H1 (cell line): ENCODE data around the gene ZNF443. TPM values are rescaled to one million over a fixed set of nuclear protein-coding genes. Genes with fewer than 3 reads are reported as not detected.
"Not testable (repeated sequence)": the region's sequence is repeated elsewhere in the genome, so short reads cannot be mapped to it uniquely, and the experiment has no call there.

Experiments
- CTCF ChIA-PET: fragments of 300-600 bp; sonication (Branson Sonifier 250); formaldehyde crosslinking; loops from one replicate; lab custom pipeline; 2021; ENCODE audit not compliant: partially characterized antibody; lab: Charles Lee
- POLR2A ChIA-PET: fragments of 300-600 bp; sonication (Branson Sonifier 250); formaldehyde crosslinking; loops from one replicate; lab custom pipeline; 2021; ENCODE audit warnings: inconsistent platforms; ENCODE audit not compliant: partially characterized antibody; lab: Charles Lee
- DNase-seq, 2 experiments: peaks; one replicate each; pipeline versions ENCODE4 v3.0.0 to v3.0.0-alpha.2; 2010 to 2022; ENCODE audit warnings: low spot score in 2 of 2, low read depth in 1 of 2, mixed read lengths in 1 of 2
- FAIRE-seq: peaks from 2 replicates; lab custom pipeline; 2011; peaks lifted over from hg19 to GRCh38; lab: Jason Lieb, UNC
- H2AFZ ChIP-seq: 2 replicates; pipeline ENCODE4 v1.8.1; 2012; ENCODE audit warnings: low read length, inconsistent platforms
- H2AK5ac ChIP-seq: 2 replicates; pipeline ENCODE4 v1.6.1; 2013; ENCODE audit warnings: low read depth, low read length
- H2BK120ac ChIP-seq: replicated peaks from 2 replicates; pipeline ENCODE3; 2013; ENCODE audit warnings: low read depth, low read length, inconsistent platforms
- H2BK12ac ChIP-seq: 2 replicates; pipeline ENCODE4 v1.6.1; 2013; ENCODE audit warnings: low read depth, low read length
- H2BK15ac ChIP-seq: 2 replicates; pipeline ENCODE4 v1.6.1; 2013; ENCODE audit warnings: low read length
- H2BK20ac ChIP-seq: 2 replicates; pipeline ENCODE4 v1.6.1; 2013; ENCODE audit warnings: low read length
- H2BK5ac ChIP-seq: 2 replicates; pipeline ENCODE4 v1.6.1; 2013; ENCODE audit warnings: low read depth, low read length
- H3K14ac ChIP-seq: 2 replicates; pipeline ENCODE4 v1.6.1; 2013; ENCODE audit warnings: inconsistent platforms; ENCODE audit not compliant: insufficient read length
- H3K18ac ChIP-seq: 2 replicates; pipeline ENCODE4 v1.6.1; 2013; ENCODE audit warnings: low read length; ENCODE audit errors: extremely low read depth
- H3K23ac ChIP-seq: 2 replicates; pipeline ENCODE4 v1.6.1; 2013; ENCODE audit warnings: inconsistent platforms; ENCODE audit not compliant: insufficient read length
- H3K23me2 ChIP-seq: 2 replicates; pipeline ENCODE4 v1.6.1; 2013; ENCODE audit warnings: low read depth, low read length
- H3K27ac ChIP-seq: 2 replicates; pipeline ENCODE4 v1.6.1; 2011; ENCODE audit warnings: low read depth, low read length, inconsistent platforms
- H3K27me3 ChIP-seq, 4 experiments: replicated peaks in 1 of 4; 1 replicate in 1 of 4; 2 replicates in 3 of 4; pipeline versions ENCODE4 v1.6.1 to v1.8.1; 2011 to 2013; ENCODE audit warnings: low read length in 3 of 4, mild to moderate bottlenecking in 3 of 4, inconsistent platforms in 2 of 4, mixed read lengths in 2 of 4, moderate library complexity in 1 of 4; ENCODE audit not compliant: control insufficient read depth in 3 of 4, insufficient read depth in 3 of 4; ENCODE audit errors: extremely low read depth in 1 of 4
- H3K36me3 ChIP-seq, 4 experiments: 2 replicates each; pipeline versions ENCODE4 v1.6.1 to v1.8.1; 2011 to 2013; ENCODE audit warnings: mild to moderate bottlenecking in 4 of 4, low read length in 3 of 4, moderate library complexity in 2 of 4, control low read depth in 1 of 4, inconsistent platforms in 1 of 4; ENCODE audit not compliant: insufficient read depth in 4 of 4, control insufficient read depth in 2 of 4
- H3K4ac ChIP-seq: replicated peaks from 2 replicates; pipeline ENCODE3; 2013; ENCODE audit warnings: low read length, low read depth, mixed read lengths, inconsistent platforms; ENCODE audit not compliant: insufficient read length
- H3K4me1 ChIP-seq, 4 experiments: replicated peaks in 1 of 4; 1 replicate in 1 of 4; 2 replicates in 3 of 4; pipeline versions ENCODE4 v1.6.1 to v1.8.1; 2011 to 2013; ENCODE audit warnings: low read length in 3 of 4, inconsistent platforms in 2 of 4, mixed read lengths in 1 of 4; ENCODE audit not compliant: insufficient read depth in 4 of 4, control insufficient read depth in 3 of 4
- H3K4me2 ChIP-seq, 2 experiments: 2 replicates each; pipeline versions ENCODE4 v1.6.1 to v1.8.1; 2011 to 2013; ENCODE audit warnings: low read depth in 2 of 2, low read length in 2 of 2, control low read depth in 1 of 2, inconsistent platforms in 1 of 2, mild to moderate bottlenecking in 1 of 2; ENCODE audit not compliant: insufficient read depth in 1 of 2
- H3K4me3 ChIP-seq, 4 experiments: fragments of 200-600, 300-600 bp in 1 of 4; sonication (generic), shearing (Covaris generic), sonication (Bioruptor Twin) in 1 of 4; 2 replicates each; pipeline versions ENCODE4 v1.5.1 to v1.8.1; 2011 to 2016; ENCODE audit warnings: low read length in 4 of 4, low read depth in 3 of 4, control low read depth in 2 of 4, inconsistent platforms in 2 of 4, mild to moderate bottlenecking in 2 of 4, mixed read lengths in 1 of 4, moderate library complexity in 1 of 4; ENCODE audit not compliant: insufficient read depth in 2 of 4; ENCODE audit errors: extremely low read depth in 1 of 4
- H3K56ac ChIP-seq: replicated peaks from 2 replicates; pipeline ENCODE3; 2013; ENCODE audit warnings: low read depth, mild to moderate bottlenecking, mixed read lengths, low read length, inconsistent platforms; ENCODE audit not compliant: insufficient read length
- H3K79me1 ChIP-seq: 2 replicates; pipeline ENCODE4 v1.6.1; 2013; ENCODE audit warnings: low read depth, low read length, control low read depth
- H3K79me2 ChIP-seq, 2 experiments: 2 replicates each; pipeline versions ENCODE4 v1.6.1 to v1.8.1; 2012 to 2013; ENCODE audit warnings: low read length in 2 of 2, mild to moderate bottlenecking in 2 of 2, inconsistent platforms in 1 of 2; ENCODE audit not compliant: insufficient read depth in 2 of 2, control insufficient read depth in 1 of 2
- H3K9ac ChIP-seq, 4 experiments: replicated peaks in 1 of 4; 1 replicate in 1 of 4; 2 replicates in 3 of 4; pipeline versions ENCODE4 v1.6.1 to v1.8.1; 2011 to 2013; ENCODE audit warnings: low read depth in 3 of 4, low read length in 3 of 4, control low read depth in 2 of 4, mild to moderate bottlenecking in 2 of 4, moderate library complexity in 2 of 4, inconsistent platforms in 1 of 4; ENCODE audit errors: extremely low read depth in 1 of 4
- H3K9me3 ChIP-seq, 2 experiments: 2 replicates each; pipeline versions ENCODE4 v1.6.1 to v1.8.1; 2012 to 2013; ENCODE audit warnings: mild to moderate bottlenecking in 2 of 2, moderate library complexity in 2 of 2, control low read depth in 1 of 2, inconsistent platforms in 1 of 2, low read depth in 1 of 2, low read length in 1 of 2, mixed read lengths in 1 of 2; ENCODE audit not compliant: insufficient read depth in 2 of 2
- H4K20me1 ChIP-seq, 2 experiments: replicated peaks in 1 of 2; 2 replicates each; pipeline versions ENCODE3 to v1.8.1; 2011 to 2013; ENCODE audit warnings: inconsistent platforms in 2 of 2, low read length in 2 of 2, mild to moderate bottlenecking in 1 of 2; ENCODE audit not compliant: insufficient read depth in 2 of 2, control insufficient read depth in 1 of 2
- H4K5ac ChIP-seq: 2 replicates; pipeline ENCODE4 v1.6.1; 2013; ENCODE audit warnings: low read length, low read depth, mixed read lengths, inconsistent platforms; ENCODE audit not compliant: insufficient read length
- H4K8ac ChIP-seq: 2 replicates; pipeline ENCODE4 v1.8.0; 2013; ENCODE audit warnings: mild to moderate bottlenecking, moderate library complexity, low read length, inconsistent platforms; ENCODE audit not compliant: insufficient read depth; ENCODE audit errors: extremely low read depth
- H4K91ac ChIP-seq: replicated peaks from 2 replicates; pipeline ENCODE3; 2013; ENCODE audit warnings: low read length, mixed read lengths, inconsistent platforms; ENCODE audit not compliant: insufficient read length
- CBX5 ChIP-seq: fragments of 300-800, 300-1000 bp; sonication (generic); IDR thresholded peaks from 2 replicates; pipeline ENCODE4 v1.7.1; 2016; ENCODE audit warnings: antibody characterized with exemption, low read length, low read depth
- CREB1 ChIP-seq: IDR thresholded peaks from 2 replicates; pipeline ENCODE4 v1.6.1; 2012; ENCODE audit warnings: inconsistent platforms
- PHF8 ChIP-seq: fragments of 200-600 bp; sonication (generic); conservative IDR thresholded peaks from 2 replicates; pipeline ENCODE4 v1.7.1; 2012; ENCODE audit warnings: low read depth, mild to moderate bottlenecking, inconsistent platforms, low read length, moderate library complexity
- POLR2A ChIP-seq, 2 experiments: IDR thresholded peaks; 1 replicate in 1 of 2; 2 replicates in 1 of 2; pipeline ENCODE4 v1.6.1; 2011; ENCODE audit warnings: low read depth in 2 of 2, low read length in 2 of 2, mild to moderate bottlenecking in 2 of 2; ENCODE audit errors: control extremely low read depth in 1 of 2
- TCF12 ChIP-seq: IDR thresholded peaks from 2 replicates; pipeline ENCODE4 v1.6.1; 2011; ENCODE audit warnings: low read depth, mild to moderate bottlenecking, low read length
- TEAD4 ChIP-seq: IDR thresholded peaks from 2 replicates; pipeline ENCODE4 v1.6.1; 2012; ENCODE audit warnings: low read depth, low read length, inconsistent platforms, mixed read lengths
- WGBS, 2 experiments: shearing (Covaris generic) in 1 of 2; methylation state at CpG; one replicate each; pipeline versions ENCODE4 v1.1.6 to v1.1.7; 2013 to 2015; ENCODE audit warnings: low lambda C conversion rate in 2 of 2, mixed read lengths in 2 of 2, inconsistent platforms in 1 of 2, low coverage in 1 of 2, missing lambda C conversion rate in 1 of 2; ENCODE audit not compliant: insufficient replicate concordance in 2 of 2, insufficient coverage in 1 of 2, insufficient read length in 1 of 2; ENCODE audit errors: extremely low coverage in 1 of 2, missing lambda C conversion rate in 1 of 2; 5-methylcytosine and 5-hydroxymethylcytosine counted together
- polyA plus RNA-seq, 7 experiments: library from polyadenylated mRNA; depleted of rRNA in 3 of 7; stranded (reverse) in 5 of 7; unstranded in 2 of 7; fragments of >200 nt in 5 of 7; fragments of 200-250 nt in 2 of 7; gene quantifications; 1 replicate in 5 of 7; 2 replicates in 1 of 7; 4 replicates in 1 of 7; pipeline versions ENCODE4 v1.2.1 to v1.2.3, GENCODE V29; 2011 to 2013; ENCODE audit warnings: missing spikeins in 2 of 7, mixed read lengths in 2 of 7
- total RNA-seq: library from RNA; stranded (reverse); fragmentation: NEBNext Ultra II Directional; extraction: Animal tissue kit (Norgen Biotek cat#: 25700); gene quantifications from 2 replicates; pipeline ENCODE4 v1.2.1, GENCODE V29; 2021

The ZNF443 gene
- total and polyA plus RNA-seq, 2 of the 8 experiments (the other 6 are each of a cell fraction or from before 2014, with no cell fraction given): 1.4 to 7.8 TPM

- no peak for TF ChIP-seq POLR2A (IDR thresholded peaks at IDR 0.05; ENCODE audit: control extremely low read depth in 1 of 2, low read depth in 2 of 2, low read length in 2 of 2)
- TF ChIP-seq TCF12: no peak
- TF ChIP-seq CBX5: no peak
- TF ChIP-seq TEAD4: no peak
- no peak for TF ChIP-seq PHF8
- no peak for TF ChIP-seq CREB1
- TF ChIP-seq, all 59 proteins: peak for 0
These were observed 37.6 kb upstream of the ZNF443 start (continued) for GRCh38 chr19:12478234-12478941.

DNA sequence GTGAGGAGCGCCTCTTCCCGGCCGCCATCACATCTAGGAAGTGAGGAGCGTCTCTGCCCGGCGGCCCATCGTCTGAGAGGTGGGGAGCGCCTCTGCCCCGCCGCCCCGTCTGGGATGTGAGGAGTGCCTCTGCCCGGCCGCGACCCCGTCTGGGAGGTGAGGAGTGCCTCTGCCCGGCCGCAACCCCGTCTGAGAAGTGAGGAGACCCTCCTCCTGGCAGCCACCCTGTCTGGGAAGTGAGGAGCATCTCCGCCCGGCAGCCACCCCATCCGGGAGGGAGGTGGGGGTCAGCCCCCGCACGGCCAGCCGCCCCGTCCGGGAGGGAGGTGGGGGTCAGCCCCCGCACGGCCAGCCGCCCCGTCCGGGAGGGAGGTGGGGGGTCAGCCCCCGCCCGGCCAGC, 26.8 kb upstream of the ZNF443 start:
- H3K18ac ChIP-seq, H4K91ac ChIP-seq, H4K20me1 ChIP-seq, H3K4ac ChIP-seq, H2BK20ac ChIP-seq, H3K23ac ChIP-seq, H4K5ac ChIP-seq, CTCF ChIA-PET, H2BK120ac ChIP-seq, H2BK12ac ChIP-seq, POLR2A ChIA-PET, H3K79me1 ChIP-seq, H3K27me3 ChIP-seq, H3K4me2 ChIP-seq, DNase-seq, H3K56ac ChIP-seq, H3K79me2 ChIP-seq, H4K8ac ChIP-seq, H2BK5ac ChIP-seq, H3K4me3 ChIP-seq, H2BK15ac ChIP-seq, H3K14ac ChIP-seq, H3K4me1 ChIP-seq, H2AK5ac ChIP-seq, H3K9ac ChIP-seq, H3K27ac ChIP-seq, FAIRE-seq, H3K23me2 ChIP-seq, H2AFZ ChIP-seq: not testable (repeated sequence)
- H3K36me3 ChIP-seq: peaks cover 0 to 15% (median 0%) of the 10 kb centered on the region in 4 experiments; a peak in 3 of 8 replicates
- peaks cover 40 to 58% of the 10 kb centered on the region in 2 experiments for H3K9me3 ChIP-seq
- 98% methylated on average over 10 of the region's 33 CpGs; no CpG with 5 or more reads in 1 of the 2 experiments for WGBS, 2 experiments
